ENCODE results near the gene PRKRIP1. TPM values are rescaled to one million over a fixed set of nuclear protein-coding genes. Genes with fewer than 3 reads are reported as not detected.
A peak's percentile ranks its signal among the peaks of the same experiment; 100 is the strongest.
"Not testable (repeated sequence)": the region's sequence is repeated elsewhere in the genome, so short reads cannot be mapped to it uniquely, and the experiment has no call there.

Gene PRKRIP1
- total RNA-seq, 1 experiment from 2014 or later: 24.9 TPM

DNA sequence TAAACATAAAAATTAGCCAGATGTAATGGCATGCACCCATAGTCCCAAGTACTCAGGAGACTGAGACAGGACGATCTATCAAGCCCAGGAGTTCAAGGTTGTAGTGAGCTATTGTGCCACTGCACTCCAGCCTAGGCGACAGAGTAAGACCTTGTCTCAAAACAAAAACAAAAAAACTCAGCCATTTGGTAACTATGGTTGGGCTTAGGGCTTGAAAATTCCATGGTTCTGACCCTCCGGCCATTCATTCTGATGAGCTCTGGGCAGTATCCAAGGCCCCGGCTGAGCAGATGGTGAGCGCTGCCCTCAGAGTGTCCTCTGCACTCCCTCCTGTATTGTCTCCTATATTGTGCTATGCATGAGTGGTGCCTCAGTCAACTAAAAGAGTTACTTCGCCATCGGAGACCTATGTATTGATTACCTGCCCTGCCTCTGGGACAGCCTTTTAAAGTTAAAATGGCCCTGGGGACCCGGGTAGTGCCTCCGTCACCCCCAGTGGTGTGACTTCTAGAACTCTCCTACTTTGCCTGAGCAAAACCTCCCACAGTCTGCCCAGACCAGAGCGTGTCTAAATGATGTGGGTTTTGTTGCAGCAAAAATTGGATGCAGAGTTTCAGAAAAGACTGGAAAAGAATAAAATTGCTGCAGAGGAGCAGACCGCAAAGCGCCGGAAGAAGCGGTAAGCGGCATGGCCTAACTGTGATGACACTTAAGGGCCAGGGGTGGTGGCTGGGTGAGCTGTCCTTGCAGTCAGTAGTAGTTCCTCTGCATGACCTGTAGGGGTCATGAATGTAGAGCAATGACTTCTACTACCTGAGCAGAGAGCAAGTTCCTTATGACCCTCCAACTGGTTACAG lies 8.1 kb downstream of the PRKRIP1 start:
- no peak overlapping the region for H3K4me3 ChIP-seq (ENCODE audit: low read depth in 2 of 2, low read length in 2 of 2)
- CTCF ChIA-PET: interaction anchor here (0.5 to 1.0 kb wide), 5 partner anchors 8 to 1096 kb away, joined by 3 to 8 read pairs (median 4); partner anchors contain the start of gene PRKRIP1
- TF ChIP-seq, protein P1, sequence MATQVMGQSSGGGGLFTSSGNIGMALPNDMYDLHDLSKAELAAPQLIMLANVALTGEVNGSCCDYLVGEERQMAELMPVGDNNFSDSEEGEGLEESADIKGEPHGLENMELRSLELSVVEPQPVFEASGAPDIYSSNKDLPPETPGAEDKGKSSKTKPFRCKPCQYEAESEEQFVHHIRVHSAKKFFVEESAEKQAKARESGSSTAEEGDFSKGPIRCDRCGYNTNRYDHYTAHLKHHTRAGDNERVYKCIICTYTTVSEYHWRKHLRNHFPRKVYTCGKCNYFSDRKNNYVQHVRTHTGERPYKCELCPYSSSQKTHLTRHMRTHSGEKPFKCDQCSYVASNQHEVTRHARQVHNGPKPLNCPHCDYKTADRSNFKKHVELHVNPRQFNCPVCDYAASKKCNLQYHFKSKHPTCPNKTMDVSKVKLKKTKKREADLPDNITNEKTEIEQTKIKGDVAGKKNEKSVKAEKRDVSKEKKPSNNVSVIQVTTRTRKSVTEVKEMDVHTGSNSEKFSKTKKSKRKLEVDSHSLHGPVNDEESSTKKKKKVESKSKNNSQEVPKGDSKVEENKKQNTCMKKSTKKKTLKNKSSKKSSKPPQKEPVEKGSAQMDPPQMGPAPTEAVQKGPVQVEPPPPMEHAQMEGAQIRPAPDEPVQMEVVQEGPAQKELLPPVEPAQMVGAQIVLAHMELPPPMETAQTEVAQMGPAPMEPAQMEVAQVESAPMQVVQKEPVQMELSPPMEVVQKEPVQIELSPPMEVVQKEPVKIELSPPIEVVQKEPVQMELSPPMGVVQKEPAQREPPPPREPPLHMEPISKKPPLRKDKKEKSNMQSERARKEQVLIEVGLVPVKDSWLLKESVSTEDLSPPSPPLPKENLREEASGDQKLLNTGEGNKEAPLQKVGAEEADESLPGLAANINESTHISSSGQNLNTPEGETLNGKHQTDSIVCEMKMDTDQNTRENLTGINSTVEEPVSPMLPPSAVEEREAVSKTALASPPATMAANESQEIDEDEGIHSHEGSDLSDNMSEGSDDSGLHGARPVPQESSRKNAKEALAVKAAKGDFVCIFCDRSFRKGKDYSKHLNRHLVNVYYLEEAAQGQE (IDR thresholded peaks at IDR 0.05; ENCODE audit: insufficient read depth in 1 of 2, low read depth in 2 of 2, low read length in 1 of 2): no peak
- TF ChIP-seq, protein P2, sequence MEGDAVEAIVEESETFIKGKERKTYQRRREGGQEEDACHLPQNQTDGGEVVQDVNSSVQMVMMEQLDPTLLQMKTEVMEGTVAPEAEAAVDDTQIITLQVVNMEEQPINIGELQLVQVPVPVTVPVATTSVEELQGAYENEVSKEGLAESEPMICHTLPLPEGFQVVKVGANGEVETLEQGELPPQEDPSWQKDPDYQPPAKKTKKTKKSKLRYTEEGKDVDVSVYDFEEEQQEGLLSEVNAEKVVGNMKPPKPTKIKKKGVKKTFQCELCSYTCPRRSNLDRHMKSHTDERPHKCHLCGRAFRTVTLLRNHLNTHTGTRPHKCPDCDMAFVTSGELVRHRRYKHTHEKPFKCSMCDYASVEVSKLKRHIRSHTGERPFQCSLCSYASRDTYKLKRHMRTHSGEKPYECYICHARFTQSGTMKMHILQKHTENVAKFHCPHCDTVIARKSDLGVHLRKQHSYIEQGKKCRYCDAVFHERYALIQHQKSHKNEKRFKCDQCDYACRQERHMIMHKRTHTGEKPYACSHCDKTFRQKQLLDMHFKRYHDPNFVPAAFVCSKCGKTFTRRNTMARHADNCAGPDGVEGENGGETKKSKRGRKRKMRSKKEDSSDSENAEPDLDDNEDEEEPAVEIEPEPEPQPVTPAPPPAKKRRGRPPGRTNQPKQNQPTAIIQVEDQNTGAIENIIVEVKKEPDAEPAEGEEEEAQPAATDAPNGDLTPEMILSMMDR (IDR thresholded peaks at IDR 0.05): peak; percentile 83
- no peaks in the 10 kb centered on the region for H3K4me1 ChIP-seq (ENCODE audit: control insufficient read depth, insufficient read depth, low read length)
- no peaks in the 10 kb centered on the region for H3K9me3 ChIP-seq (ENCODE audit: control insufficient read depth, insufficient read depth, low read depth, low read length)
- DNase-seq (ENCODE audit: low read depth, low spot score) (peak; percentile 65), ATAC-seq (peak; percentile 97)
- no TSS peak for BruUV-seq (replicated peaks)
- intact Hi-C loops (cut with micrococcal nuclease; ENCODE audit: unreplicated experiment) (no loop called here), in situ Hi-C loops (cut with HindIII; ENCODE audit: low pct_unique_long_range_greater_than_20kb, low sequenced_read_pairs) (no loop called here)
- no peak overlapping the region for H3K27ac ChIP-seq (ENCODE audit: low read length)
- POLR2A ChIA-PET: no interaction called here
- peaks cover 22% of the 10 kb centered on the region for H3K36me3 ChIP-seq (ENCODE audit: control insufficient read depth, insufficient read depth, low read length)
- H3K27me3 ChIP-seq (ENCODE audit: control insufficient read depth, insufficient read depth, low read length): no peaks in the 10 kb centered on the region

DNA sequence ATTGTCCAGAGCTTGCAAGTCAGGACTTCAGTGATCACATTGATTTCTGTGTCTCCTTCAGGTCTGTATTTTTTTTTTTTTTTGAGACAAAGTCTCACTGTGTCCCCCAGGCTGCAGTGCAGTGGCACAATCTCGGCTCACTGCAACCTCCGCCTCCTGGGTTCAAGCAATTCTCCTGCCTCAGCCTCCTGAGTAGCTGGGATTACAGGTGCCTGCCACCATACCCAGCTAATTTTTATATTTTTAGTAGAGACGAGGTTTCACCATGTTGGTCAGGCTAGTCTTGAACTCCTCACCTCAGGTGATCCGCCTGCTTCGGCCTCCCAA lies 8.7 kb downstream of the PRKRIP1 start:
- H3K36me3 ChIP-seq (ENCODE audit: control insufficient read depth, insufficient read depth, low read length): peaks cover 20% of the 10 kb centered on the region; the same call in 1 of the 2 replicates
- TF ChIP-seq, protein P2 (IDR thresholded peaks at IDR 0.05): peak; percentile 57
- H3K4me1 ChIP-seq (ENCODE audit: control insufficient read depth, insufficient read depth, low read length); BruUV-seq (replicated peaks); H3K9me3 ChIP-seq (ENCODE audit: control insufficient read depth, insufficient read depth, low read depth, low read length); H3K27ac ChIP-seq (ENCODE audit: low read length); ATAC-seq; DNase-seq (ENCODE audit: low read depth, low spot score); H3K4me3 ChIP-seq (ENCODE audit: low read depth in 2 of 2, low read length in 2 of 2); intact Hi-C loops (cut with micrococcal nuclease; ENCODE audit: unreplicated experiment); in situ Hi-C loops (cut with HindIII; ENCODE audit: low pct_unique_long_range_greater_than_20kb, low sequenced_read_pairs); POLR2A ChIA-PET; H3K27me3 ChIP-seq (ENCODE audit: control insufficient read depth, insufficient read depth, low read length): not testable (repeated sequence)
- CTCF ChIA-PET: interaction anchor here (0.6 to 1.0 kb wide), 5 partner anchors 9 to 868 kb away, joined by 4 to 8 read pairs (median 7); partner anchors contain the start of gene PRKRIP1

DNA sequence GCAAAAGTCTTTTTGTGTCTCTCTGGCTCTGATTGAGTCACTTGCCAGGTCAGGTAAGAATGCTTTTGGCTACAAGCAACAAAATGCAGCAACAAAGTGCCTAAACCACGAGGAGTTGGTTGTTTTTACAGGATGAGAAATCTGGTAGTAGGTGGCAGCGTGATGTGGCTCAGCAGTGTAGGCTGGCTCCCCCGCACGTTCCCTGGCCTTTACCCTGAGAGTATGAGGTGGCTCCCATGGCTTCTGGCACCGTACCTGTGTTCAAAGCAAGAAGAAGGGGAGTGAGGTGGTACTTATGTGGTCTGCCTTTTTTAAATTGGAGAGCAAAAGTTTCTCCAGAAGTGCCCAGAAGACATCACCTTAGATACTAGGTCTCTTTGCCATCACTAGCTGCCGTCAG lies 11.7 kb downstream of the PRKRIP1 start:
- TF ChIP-seq SIN3A (IDR thresholded peaks at IDR 0.05; ENCODE audit: borderline replicate concordance, insufficient read depth, low read depth, low read length) (no peak), POLR2AphosphoS5 (IDR thresholded peaks at IDR 0.05; ENCODE audit: low read depth, low read length) (no peak), TCF7L2 (IDR thresholded peaks at IDR 0.05; ENCODE audit: low read depth, low read length) (no peak)
- TF ChIP-seq, protein P1 (IDR thresholded peaks at IDR 0.05; ENCODE audit: insufficient read depth in 1 of 2, low read depth in 2 of 2, low read length in 1 of 2): no peak
- TF ChIP-seq, protein P2 (IDR thresholded peaks at IDR 0.05): no peak
- ChIA-PET CTCF (no interaction called here), POLR2A (no interaction called here)
- H3K27ac ChIP-seq (ENCODE audit: low read length): no peak overlapping the region
- DNase-seq (ENCODE audit: low read depth, low spot score) (no peak), ATAC-seq (no peak)
- intact Hi-C loops (cut with micrococcal nuclease; ENCODE audit: unreplicated experiment): no loop called here
- no TSS peak for BruUV-seq (replicated peaks)
- in situ Hi-C loops (cut with HindIII; ENCODE audit: low pct_unique_long_range_greater_than_20kb, low sequenced_read_pairs): no loop called here
- no peaks in the 10 kb centered on the region for H3K4me1 ChIP-seq (ENCODE audit: control insufficient read depth, insufficient read depth, low read length)
- H3K27me3 ChIP-seq (ENCODE audit: control insufficient read depth, insufficient read depth, low read length): no peaks in the 10 kb centered on the region
- peaks cover 17% of the 10 kb centered on the region; the same call in 1 of the 2 replicates for H3K36me3 ChIP-seq (ENCODE audit: control insufficient read depth, insufficient read depth, low read length)
- H3K9me3 ChIP-seq (ENCODE audit: control insufficient read depth, insufficient read depth, low read depth, low read length): no peaks in the 10 kb centered on the region
- no peak overlapping the region for H3K4me3 ChIP-seq (ENCODE audit: low read depth in 2 of 2, low read length in 2 of 2)

Data from Panc1 (cell line).